Tibial artery (tissue), 4 donors: Measurements from ENCODE around the gene SPRY1.

Source experiments
- DNase-seq, 2 donors: peaks; one replicate each; pipeline ENCODE4 v3.0.0-alpha.2; 2019
- H3K27ac ChIP-seq, 2 donors: fragments of 200-600 bp; sonication (generic) in 1 of 2; 1 replicate in 1 of 2; 2 replicates in 1 of 2; pipeline ENCODE4 v1.5.1; 2018 to 2019; ENCODE audit warnings: mild to moderate bottlenecking in 1 of 2
- H3K27me3 ChIP-seq, 2 donors: fragments of 200-600 bp; sonication (generic) in 1 of 2; one replicate each; pipeline versions ENCODE4 v1.5.1 to v1.6.0; 2016 to 2019
- H3K36me3 ChIP-seq, 3 donors: fragments of 200-600 bp; sonication (generic) in 2 of 3; one replicate each; pipeline ENCODE4 v1.5.1; 2016 to 2019; ENCODE audit warnings: mild to moderate bottlenecking in 2 of 3
- H3K4me1 ChIP-seq, 4 donors: fragments of 200-600 bp; sonication (generic) in 2 of 4; 1 replicate in 3 of 4; 2 replicates in 1 of 4; pipeline ENCODE4 v1.5.1; 2016 to 2019
- H3K4me3 ChIP-seq, 2 donors: fragments of 200-600 bp; sonication (generic) in 1 of 2; 1 replicate in 1 of 2; 2 replicates in 1 of 2; pipeline ENCODE4 v1.5.1; 2018 to 2019; ENCODE audit warnings: mild to moderate bottlenecking in 2 of 2
- H3K9me3 ChIP-seq, 3 donors: fragments of 200-600 bp; sonication (generic) in 1 of 3; one replicate each; pipeline ENCODE4 v1.5.1; 2016 to 2019
- intact Hi-C: fragments of 100-400 bp; cut with DNase I; formaldehyde crosslinking; loops from one replicate; pipeline ENCODE4 v1.15.0; 2023; ENCODE audit warnings: low total_unique reads
- TF ChIP-seq, protein P1 (sequence below), 2 experiments: fragments of 200-600 bp in 1 of 2; fragments of 450-650 bp in 1 of 2; IDR thresholded peaks; one replicate each; pipeline ENCODE4 v1.5.1; 2017 to 2019; ENCODE audit warnings: antibody characterized with exemption in 2 of 2, mild to moderate bottlenecking in 1 of 2, moderate library complexity in 1 of 2

Gene SPRY1

DNA sequence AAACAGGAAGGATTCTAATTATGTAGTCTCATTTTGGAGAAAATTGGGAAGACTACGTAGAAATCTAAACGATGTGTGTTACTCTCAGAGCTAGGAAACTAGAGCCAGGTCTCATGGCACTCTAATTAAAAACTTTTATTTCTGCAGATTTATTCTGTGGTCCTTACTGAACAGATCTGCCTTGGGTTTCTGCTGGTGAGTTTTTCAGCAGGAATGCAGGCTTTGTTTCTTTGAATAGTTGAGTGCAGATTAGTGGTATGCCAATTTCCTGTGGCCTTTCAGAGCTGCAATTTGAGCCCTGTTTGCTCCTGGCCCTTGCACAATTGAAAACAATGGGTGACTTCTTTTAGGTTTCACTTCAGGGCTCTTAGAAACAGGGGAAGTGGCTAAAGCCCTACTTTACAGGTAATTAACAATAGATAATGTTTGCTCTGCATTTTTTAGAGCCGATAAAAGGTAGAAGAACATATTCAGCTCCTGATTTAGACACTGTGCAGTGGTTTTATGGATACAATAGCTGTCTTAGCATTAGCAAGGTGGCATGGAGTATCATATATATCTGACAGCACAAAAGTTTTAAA lies 21.8 kb downstream of the SPRY1 start:
- intact Hi-C loops: no loop called here
- TF ChIP-seq, protein P1, sequence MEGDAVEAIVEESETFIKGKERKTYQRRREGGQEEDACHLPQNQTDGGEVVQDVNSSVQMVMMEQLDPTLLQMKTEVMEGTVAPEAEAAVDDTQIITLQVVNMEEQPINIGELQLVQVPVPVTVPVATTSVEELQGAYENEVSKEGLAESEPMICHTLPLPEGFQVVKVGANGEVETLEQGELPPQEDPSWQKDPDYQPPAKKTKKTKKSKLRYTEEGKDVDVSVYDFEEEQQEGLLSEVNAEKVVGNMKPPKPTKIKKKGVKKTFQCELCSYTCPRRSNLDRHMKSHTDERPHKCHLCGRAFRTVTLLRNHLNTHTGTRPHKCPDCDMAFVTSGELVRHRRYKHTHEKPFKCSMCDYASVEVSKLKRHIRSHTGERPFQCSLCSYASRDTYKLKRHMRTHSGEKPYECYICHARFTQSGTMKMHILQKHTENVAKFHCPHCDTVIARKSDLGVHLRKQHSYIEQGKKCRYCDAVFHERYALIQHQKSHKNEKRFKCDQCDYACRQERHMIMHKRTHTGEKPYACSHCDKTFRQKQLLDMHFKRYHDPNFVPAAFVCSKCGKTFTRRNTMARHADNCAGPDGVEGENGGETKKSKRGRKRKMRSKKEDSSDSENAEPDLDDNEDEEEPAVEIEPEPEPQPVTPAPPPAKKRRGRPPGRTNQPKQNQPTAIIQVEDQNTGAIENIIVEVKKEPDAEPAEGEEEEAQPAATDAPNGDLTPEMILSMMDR (IDR thresholded peaks at IDR 0.05): no peak
- no peak for DNase-seq
- no peak overlapping the region for H3K4me3 ChIP-seq
- peaks cover 0 to 17% (median 2%) of the 10 kb centered on the region in 4 donors for H3K4me1 ChIP-seq
- H3K9me3 ChIP-seq: no peaks in the 10 kb centered on the region
- H3K27ac ChIP-seq: no peak overlapping the region
- no peaks in the 10 kb centered on the region for H3K27me3 ChIP-seq
- H3K36me3 ChIP-seq: no peaks in the 10 kb centered on the region

DNA sequence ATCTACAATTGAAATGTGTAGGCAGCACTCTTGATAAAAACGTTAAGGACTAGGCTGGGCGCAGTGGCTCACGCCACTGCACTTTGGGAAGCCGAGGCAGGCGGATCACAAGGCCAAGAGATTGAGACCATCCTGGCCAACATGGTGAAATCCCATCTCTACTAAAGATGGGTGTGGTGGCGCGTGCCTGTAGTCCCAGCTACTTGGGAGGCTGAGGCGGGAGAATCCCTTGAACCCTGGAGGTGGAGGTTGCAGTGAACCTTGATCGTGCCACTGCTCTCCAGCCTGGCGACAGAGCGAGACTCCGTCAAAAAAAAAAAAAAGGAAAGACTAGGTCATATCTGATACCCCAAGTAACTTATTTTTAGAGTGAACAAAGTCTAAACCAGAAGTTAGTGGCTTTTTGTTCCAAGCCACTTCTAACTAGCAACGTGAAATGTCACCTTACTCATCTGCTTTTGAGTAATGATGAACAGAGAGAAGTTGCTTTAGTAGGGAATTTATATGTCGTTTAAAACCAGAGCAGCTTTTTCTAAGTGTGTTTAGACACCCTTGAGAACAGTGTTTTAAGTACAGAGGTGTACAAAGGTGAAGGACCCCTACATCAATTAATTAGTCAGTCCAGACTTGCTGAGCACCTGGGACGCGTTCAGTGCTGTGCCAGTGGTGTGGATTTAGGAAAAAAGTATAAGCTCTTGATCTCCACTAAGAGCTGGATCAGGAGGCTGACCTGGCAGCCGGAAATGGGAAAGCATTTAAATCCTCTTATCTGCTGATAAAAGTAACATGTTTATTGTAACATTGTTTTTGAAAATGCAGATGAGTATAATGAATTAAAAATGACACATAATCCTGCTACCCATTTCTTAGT lies 23.5 kb downstream of the SPRY1 start:
- Histone ChIP-seq H3K9me3 (no peaks in the 10 kb centered on the region), H3K4me1 (peaks cover 0 to 16% (median 2%) of the 10 kb centered on the region in 4 donors), H3K36me3 (no peaks in the 10 kb centered on the region), H3K27me3 (no peaks in the 10 kb centered on the region), H3K27ac (no peak overlapping the region), H3K4me3 (no peak overlapping the region)
- intact Hi-C loops: no loop called here
- DNase-seq: no peak
- TF ChIP-seq, protein P1 (IDR thresholded peaks at IDR 0.05): no peak

DNA sequence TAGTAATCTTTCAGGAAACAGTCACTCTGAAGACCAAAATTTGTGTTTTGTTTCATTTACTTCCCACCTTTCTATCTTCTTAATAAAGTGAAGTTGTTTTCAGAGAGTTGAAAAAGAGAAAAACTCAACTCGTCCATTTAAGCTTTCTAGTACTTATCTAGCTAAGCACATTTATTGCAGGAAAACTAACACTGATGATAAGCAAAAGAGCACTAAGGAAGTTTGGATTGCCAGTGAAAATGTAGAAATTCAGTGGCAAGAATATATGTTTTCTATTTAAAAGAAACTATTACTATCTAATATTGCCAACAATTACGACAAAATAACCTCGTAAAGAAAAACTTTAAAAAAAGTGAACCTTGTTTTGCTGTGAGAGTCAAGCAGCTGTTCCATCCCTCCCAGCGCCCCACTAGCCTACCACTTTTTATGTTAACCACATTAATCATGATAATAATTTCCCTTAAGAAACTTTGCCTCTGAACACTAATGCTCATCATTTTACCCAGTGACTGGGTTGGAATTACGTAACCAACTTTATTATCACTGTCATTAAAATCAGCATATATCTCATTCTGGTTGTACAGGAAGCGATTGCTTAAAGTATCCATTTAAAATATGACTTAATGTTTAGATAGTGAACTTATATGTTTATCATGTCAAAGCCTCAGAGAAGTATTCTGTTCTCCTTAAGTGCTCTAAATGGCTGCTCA lies 24.8 kb downstream of the SPRY1 start:
- H3K27ac ChIP-seq: no peak overlapping the region
- peaks cover 0 to 10% (median 0%) of the 10 kb centered on the region in 4 donors for H3K4me1 ChIP-seq
- no peak for DNase-seq
- intact Hi-C loops: no loop called here
- no peak overlapping the region for H3K4me3 ChIP-seq
- TF ChIP-seq, protein P1 (IDR thresholded peaks at IDR 0.05): no peak
- H3K36me3 ChIP-seq: no peaks in the 10 kb centered on the region
- H3K9me3 ChIP-seq: no peaks in the 10 kb centered on the region
- H3K27me3 ChIP-seq: no peaks in the 10 kb centered on the region

DNA sequence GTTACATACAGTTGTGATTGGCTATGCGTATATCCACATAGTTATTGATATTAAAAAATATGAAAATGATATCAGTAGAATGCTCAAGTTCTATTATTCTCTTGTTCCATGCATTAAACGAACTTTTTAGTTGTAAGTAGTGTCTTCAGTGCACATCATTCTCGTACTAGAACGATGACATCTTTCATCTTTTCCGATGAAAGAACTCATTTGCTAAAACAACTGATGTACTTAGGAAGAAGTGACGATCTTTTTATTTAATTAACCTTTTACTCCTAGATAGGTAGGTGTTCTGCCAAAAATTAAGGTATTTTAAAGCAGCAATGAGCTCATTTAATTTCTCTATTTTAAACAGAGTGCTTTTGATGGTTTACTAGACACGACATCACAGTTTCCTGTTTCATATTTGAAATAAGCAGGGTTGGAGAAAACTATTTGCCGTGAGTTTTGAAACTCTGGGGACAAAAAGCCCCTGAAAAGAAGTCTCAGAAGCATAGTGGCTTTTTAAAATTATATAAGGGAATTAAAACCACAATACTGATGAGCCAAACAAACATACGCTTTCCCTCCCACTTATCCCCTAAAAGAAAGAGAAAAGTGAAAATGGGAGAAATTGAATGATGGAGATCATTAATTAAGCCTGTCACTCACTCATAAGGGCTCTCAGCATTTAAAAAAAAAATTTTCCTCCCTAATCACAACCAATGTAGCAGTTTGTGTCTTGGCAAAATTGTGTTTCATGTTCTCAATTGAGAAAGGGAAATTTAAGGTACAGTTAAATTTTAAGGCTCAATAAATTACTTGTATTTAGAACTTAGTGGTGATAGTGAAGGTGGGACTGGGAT lies 25.6 kb downstream of the SPRY1 start:
- H3K27me3 ChIP-seq: no peaks in the 10 kb centered on the region
- intact Hi-C loops: no loop called here
- peaks cover 0 to 2% (median 0%) of the 10 kb centered on the region in 3 donors for H3K9me3 ChIP-seq
- H3K36me3 ChIP-seq: no peaks in the 10 kb centered on the region
- TF ChIP-seq, protein P1 (IDR thresholded peaks at IDR 0.05): no peak
- H3K27ac ChIP-seq: no peak overlapping the region
- H3K4me3 ChIP-seq: no peak overlapping the region
- peaks cover 0 to 10% (median 0%) of the 10 kb centered on the region in 4 donors for H3K4me1 ChIP-seq
- no peak for DNase-seq

DNA sequence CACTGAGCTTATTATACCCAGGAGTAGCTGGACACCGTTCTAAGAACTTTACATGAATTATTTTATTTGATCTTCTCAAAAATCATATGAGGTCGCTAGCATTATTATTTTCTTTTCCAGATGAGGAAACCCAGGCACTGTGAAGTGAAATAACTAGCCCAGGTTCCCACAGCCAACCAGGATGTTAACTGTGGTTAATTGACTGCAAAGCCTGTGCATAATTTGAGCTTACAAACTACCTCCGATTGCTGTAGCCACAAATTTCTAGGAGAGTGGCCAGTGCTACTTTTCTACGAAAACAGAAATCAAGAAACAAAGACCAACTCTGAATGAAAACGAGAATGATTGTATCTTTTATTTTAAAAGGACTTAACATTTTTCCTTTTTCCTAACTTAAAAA lies 27.2 kb downstream of the SPRY1 start:
- Histone ChIP-seq H3K27me3 (no peaks in the 10 kb centered on the region), H3K36me3 (no peaks in the 10 kb centered on the region), H3K27ac (no peak overlapping the region), H3K4me1 (peaks cover 0 to under 1% (median 0%) of the 10 kb centered on the region in 4 donors), H3K9me3 (peaks cover 0 to 5% (median 0%) of the 10 kb centered on the region in 3 donors), H3K4me3 (no peak overlapping the region)
- TF ChIP-seq, protein P1 (IDR thresholded peaks at IDR 0.05): no peak
- DNase-seq: no peak
- intact Hi-C loops: no loop called here
